MCF 10A (cell line): Measurements from ENCODE around the gene MYRF. TPM values are rescaled to one million over a fixed set of nuclear protein-coding genes. Genes with fewer than 3 reads are reported as not detected.

Experiments
- BruUV-seq: library from RNA; stranded (reverse); fragments of 400-500 nt; replicated peaks from 2 replicates; lab custom pipeline; 2021; lab: Mats Ljungman, UMichigan
- CTCF ChIA-PET: fragments of 300-600 bp; sonication (Branson Sonifier 250); formaldehyde crosslinking; extraction: SDS; loops from one replicate; lab custom pipeline; 2021; ENCODE audit warnings: antibody characterized with exemption, inconsistent platforms; lab: Yijun Ruan, JAX
- POLR2A ChIA-PET: fragments of 300-600, 350-650 bp; sonication (Branson Sonifier 250); formaldehyde crosslinking; extraction: SDS; loops from one replicate; lab custom pipeline; 2020; ENCODE audit warnings: antibody characterized with exemption, inconsistent platforms; lab: Yijun Ruan, JAX
- DNase-seq: peaks from one replicate; pipeline ENCODE4 v3.0.0-alpha.2; 2018; ENCODE audit not compliant: unreplicated experiment
- H3K27ac Mint-ChIP-seq: one replicate; pipeline ENCODE4 v1.8.0; 2022; ENCODE audit warnings: mild to moderate bottlenecking, low read depth, mixed read lengths; ENCODE audit not compliant: unreplicated experiment
- H3K27me3 Mint-ChIP-seq: one replicate; pipeline ENCODE4 v1.8.0; 2022; ENCODE audit warnings: mixed read lengths; ENCODE audit not compliant: insufficient read depth, unreplicated experiment
- H3K36me3 Mint-ChIP-seq: one replicate; pipeline ENCODE4 v1.8.0; 2022; ENCODE audit warnings: mild to moderate bottlenecking, moderate library complexity, mixed read lengths; ENCODE audit not compliant: insufficient read depth, unreplicated experiment
- H3K4me1 Mint-ChIP-seq: one replicate; pipeline ENCODE4 v1.8.0; 2022; ENCODE audit warnings: mixed read lengths; ENCODE audit not compliant: insufficient read depth, unreplicated experiment
- H3K4me3 Mint-ChIP-seq: one replicate; pipeline ENCODE4 v1.8.0; 2022; ENCODE audit warnings: mild to moderate bottlenecking, moderate library complexity, mixed read lengths; ENCODE audit not compliant: unreplicated experiment
- H3K9me3 Mint-ChIP-seq: one replicate; pipeline ENCODE4 v1.8.0; 2022; ENCODE audit warnings: mixed read lengths; ENCODE audit not compliant: unreplicated experiment
- CTCF ChIP-seq: fragments of 200-600 bp; IDR thresholded peaks from one replicate; pipeline ENCODE4 v1.8.0; 2022; ENCODE audit warnings: antibody characterized with exemption, mild to moderate bottlenecking; ENCODE audit not compliant: unreplicated experiment
- intact Hi-C: fragments of 100-400 bp; cut with micrococcal nuclease; formaldehyde crosslinking; loops from 2 replicates; pipeline ENCODE4 v1.14.1; 2022
- total RNA-seq: library from RNA; stranded (reverse); gene quantifications from 2 replicates; pipeline ENCODE4 v1.2.3, GENCODE V29; 2022

Gene MYRF
- total RNA-seq, 1 experiment from 2014 or later: 0.16 TPM

- no peak for TF ChIP-seq CTCF
- BruUV-seq: no TSS peak
- H3K36me3 Mint-ChIP-seq: peaks cover 11% of the 10 kb centered on the region
These were observed 22.0 kb downstream of the MYRF start for GRCh38 chr11:61774411-61774810.

GRCh38 chr11:61775106-61775505 lies 22.7 kb downstream of the MYRF start:
- TF ChIP-seq CTCF: no peak
- Mint-ChIP-seq H3K27me3 (no peaks in the 10 kb centered on the region), H3K27ac (no peak overlapping the region), H3K4me1 (no peaks in the 10 kb centered on the region), H3K36me3 (peaks cover 11% of the 10 kb centered on the region), H3K9me3 (no peaks in the 10 kb centered on the region), H3K4me3 (no peak overlapping the region)
- ChIA-PET CTCF (interaction anchor here (0.6 to 1.6 kb wide), 11 partner anchors 13 to 397 kb away, joined by 3 to 12 read pairs (median 4); no protein-coding TSS in a partner anchor), POLR2A (no interaction called here)
- intact Hi-C loops: no loop called here
- BruUV-seq: no TSS peak
- no peak for DNase-seq

More at GRCh38 chr11:61774411-61774810, 22.0 kb downstream of the MYRF start:
- no peak overlapping the region for H3K27ac Mint-ChIP-seq
- intact Hi-C loops: no loop called here
- CTCF ChIA-PET: interaction anchor here (1.6 kb wide), 1 partner anchor 27 kb away, joined by 4 read pairs; no protein-coding TSS in a partner anchor
- no peaks in the 10 kb centered on the region for H3K4me1 Mint-ChIP-seq
- POLR2A ChIA-PET: no interaction called here
- no peaks in the 10 kb centered on the region for H3K27me3 Mint-ChIP-seq
- H3K4me3 Mint-ChIP-seq: no peak overlapping the region
- no peak for DNase-seq
- H3K9me3 Mint-ChIP-seq: no peaks in the 10 kb centered on the region

GRCh38 chr11:61775606-61776554 lies 23.4 kb downstream of the MYRF start:
- H3K4me3 Mint-ChIP-seq: no peak overlapping the region
- H3K27ac Mint-ChIP-seq: no peak overlapping the region
- no peaks in the 10 kb centered on the region for H3K9me3 Mint-ChIP-seq
- TF ChIP-seq CTCF: no peak
- POLR2A ChIA-PET: no interaction called here
- H3K27me3 Mint-ChIP-seq: no peaks in the 10 kb centered on the region
- peaks cover 11% of the 10 kb centered on the region for H3K36me3 Mint-ChIP-seq
- H3K4me1 Mint-ChIP-seq: no peaks in the 10 kb centered on the region
- BruUV-seq: no TSS peak
- intact Hi-C loops: loop anchor here (1.0 kb wide), 1 partner anchor 29 kb away; no protein-coding TSS in a partner anchor
- DNase-seq: no peak
- CTCF ChIA-PET: interaction anchor here (0.6 to 1.6 kb wide), 11 partner anchors 12 to 396 kb away, joined by 3 to 12 read pairs (median 4); no protein-coding TSS in a partner anchor

GRCh38 chr11:61776561-61777075 lies 24.2 kb downstream of the MYRF start:
- H3K27ac Mint-ChIP-seq: no peak overlapping the region

More at GRCh38 chr11:61776561-61777075, 24.2 kb downstream of the MYRF start:
- BruUV-seq: no TSS peak
- no peaks in the 10 kb centered on the region for H3K4me1 Mint-ChIP-seq
- peak; percentile 69 for TF ChIP-seq CTCF
- POLR2A ChIA-PET: no interaction called here
- CTCF ChIA-PET: interaction anchor here (0.6 to 1.0 kb wide), 4 partner anchors 13 to 844 kb away, joined by 3 to 4 read pairs (median 3); no protein-coding TSS in a partner anchor
- peak; percentile 59 for DNase-seq
- H3K4me3 Mint-ChIP-seq: no peak overlapping the region
- H3K36me3 Mint-ChIP-seq: peaks cover 11% of the 10 kb centered on the region
- H3K27me3 Mint-ChIP-seq: no peaks in the 10 kb centered on the region
- intact Hi-C loops: loop anchor here (1.0 kb wide), 1 partner anchor 29 kb away; no protein-coding TSS in a partner anchor
- no peaks in the 10 kb centered on the region for H3K9me3 Mint-ChIP-seq
